Inflammatory macrophage treated with lipopolysaccharide for 1 hour (primary cell): ENCODE measurements around the gene RBM47.
"Not testable (repeated sequence)": the region's sequence is repeated elsewhere in the genome, so short reads cannot be mapped to it uniquely, and the experiment has no call there.

Source experiments
- DNase-seq, 2 donors: peaks; one replicate each; pipeline ENCODE4 v3.0.0-alpha.2; 2020 to 2022

Gene RBM47

GRCh38 chr4:40559585-40560465 lies 69.8 kb downstream of the RBM47 start:
- no peak for DNase-seq

GRCh38 chr4:40557736-40558135 lies 71.9 kb downstream of the RBM47 start:
- peak; percentile 65 to 79 for DNase-seq

- DNase-seq: no peak
These were observed 74.3 kb downstream of the RBM47 start for GRCh38 chr4:40555176-40555900.

- DNase-seq: not testable (repeated sequence)
These were observed 75.0 kb downstream of the RBM47 start for GRCh38 chr4:40554641-40555040.

- DNase-seq: peak; percentile 83 to 91
These were observed 75.7 kb downstream of the RBM47 start for GRCh38 chr4:40553995-40554394.

- no peak for DNase-seq
These were observed 77.1 kb downstream of the RBM47 start for GRCh38 chr4:40552536-40552935.

- DNase-seq: not testable (repeated sequence)
These were observed 78.0 kb downstream of the RBM47 start for GRCh38 chr4:40551568-40552136.

GRCh38 chr4:40550948-40551462 lies 78.7 kb downstream of the RBM47 start:
- DNase-seq: peak in 1 of 2 donors; percentile 48

- peak in 1 of 2 donors; percentile 42 for DNase-seq
These were observed 79.5 kb downstream of the RBM47 start for GRCh38 chr4:40550196-40550595.

GRCh38 chr4:40548256-40548655 lies 81.4 kb downstream of the RBM47 start:
- DNase-seq: no peak

GRCh38 chr4:40547789-40548132 lies 81.9 kb downstream of the RBM47 start:
- no peak for DNase-seq

- no peak for DNase-seq
These were observed 82.5 kb downstream of the RBM47 start for GRCh38 chr4:40546969-40547788.

GRCh38 chr4:40546506-40546905 lies 83.2 kb downstream of the RBM47 start:
- DNase-seq: no peak

GRCh38 chr4:40545487-40545886 lies 84.2 kb downstream of the RBM47 start:
- DNase-seq: not testable (repeated sequence)

GRCh38 chr4:40544221-40544620 lies 85.4 kb downstream of the RBM47 start:
- no peak for DNase-seq

GRCh38 chr4:40540800-40541199 lies 88.9 kb downstream of the RBM47 start:
- no peak for DNase-seq

- DNase-seq: no peak
These were observed 93.6 kb downstream of the RBM47 start for GRCh38 chr4:40536032-40536431.

- no peak for DNase-seq
These were observed 98.0 kb downstream of the RBM47 start for GRCh38 chr4:40531636-40532023.

GRCh38 chr4:40530961-40531635 lies 98.6 kb downstream of the RBM47 start:
- DNase-seq: no peak

- DNase-seq: no peak
These were observed 102.9 kb downstream of the RBM47 start for GRCh38 chr4:40526741-40527140.

GRCh38 chr4:40525752-40526598 lies 103.7 kb downstream of the RBM47 start:
- DNase-seq: no peak
